GM18907 (cell line): ENCODE results near the gene CASKIN1.
"Not testable (repeated sequence)": the region's sequence is repeated elsewhere in the genome, so short reads cannot be mapped to it uniquely, and the experiment has no call there.

ENCODE experiments used
- ATAC-seq: cut with Tn5 transposase; IDR thresholded peaks from one replicate; pipeline ENCODE4 v1.9.1; 2021; ENCODE audit warnings: mild to moderate bottlenecking, moderate library complexity; ENCODE audit not compliant: unreplicated experiment

The CASKIN1 gene

GRCh38 chr16:2211923-2212347 is 15.5 kb upstream of the CASKIN1 start:
- no peak for ATAC-seq

GRCh38 chr16:2210386-2211365 is 14.3 kb upstream of the CASKIN1 start, which contains the start of gene BRICD5:
Gene BRICD5 (minus strand): TSS chr16:2210863. CDS start chr16:2210833, 30 bp downstream.
- no peak for ATAC-seq

- ATAC-seq: no peak
Measured at GRCh38 chr16:2210009-2210332, 13.6 kb upstream of the CASKIN1 start.

- no peak for ATAC-seq
Measured at GRCh38 chr16:2209258-2210008, 13.0 kb upstream of the CASKIN1 start.

GRCh38 chr16:2208772-2209171 is 12.4 kb upstream of the CASKIN1 start:
- no peak for ATAC-seq

GRCh38 chr16:2208308-2208707 is 11.9 kb upstream of the CASKIN1 start:
- ATAC-seq: no peak

- ATAC-seq: no peak
Measured at GRCh38 chr16:2207872-2208271, 11.5 kb upstream of the CASKIN1 start.

GRCh38 chr16:2206780-2207433 is 10.5 kb upstream of the CASKIN1 start:
- ATAC-seq: no peak

- ATAC-seq: no peak
Measured at GRCh38 chr16:2206420-2206779, 10.0 kb upstream of the CASKIN1 start.

GRCh38 chr16:2205967-2206313 is 9.5 kb upstream of the CASKIN1 start:
- peak; percentile 13 for ATAC-seq

GRCh38 chr16:2205104-2205966 is 8.9 kb upstream of the CASKIN1 start, which contains the start of gene MLST8:
Gene MLST8 (plus strand): TSS chr16:2205454. CDS start chr16:2206086, 632 bp downstream.
- ATAC-seq: peak; percentile 73

- no peak for ATAC-seq
Measured at GRCh38 chr16:2204416-2205103, 8.2 kb upstream of the CASKIN1 start.

- not testable (repeated sequence) for ATAC-seq
Measured at GRCh38 chr16:2203119-2203688, 6.8 kb upstream of the CASKIN1 start.

GRCh38 chr16:2200313-2200712 is 3.9 kb upstream of the CASKIN1 start:
- no peak for ATAC-seq

GRCh38 chr16:2199621-2200139 is 3.3 kb upstream of the CASKIN1 start:
- ATAC-seq: no peak

GRCh38 chr16:2199095-2199494 is 2.7 kb upstream of the CASKIN1 start:
- no peak for ATAC-seq

GRCh38 chr16:2198283-2198682 is 1.9 kb upstream of the CASKIN1 start:
- ATAC-seq: no peak

GRCh38 chr16:2197765-2198164 is 1.4 kb upstream of the CASKIN1 start:
- ATAC-seq: no peak

GRCh38 chr16:2196981-2197511 is 641 bp upstream of the CASKIN1 start:
- ATAC-seq: no peak
